Neural cell (in vitro differentiated cells): ENCODE measurements around the gene IPO13. TPM values are rescaled to one million over a fixed set of nuclear protein-coding genes. Genes with fewer than 3 reads are reported as not detected.

Source experiments
- H2AFZ ChIP-seq: fragments of 200-600, 300-800 bp; sonication (generic), shearing (Covaris generic); 2 replicates; pipeline ENCODE4 v1.6.0; 2014; ENCODE audit warnings: low read depth, mild to moderate bottlenecking, antibody characterized with exemption, low read length, moderate library complexity
- H3F3A ChIP-seq: fragments of 200-600 bp; shearing (Covaris generic); 2 replicates; pipeline ENCODE4 v1.6.1; 2016; ENCODE audit warnings: mild to moderate bottlenecking, moderate library complexity, mixed read lengths, antibody characterized with exemption, low read length; ENCODE audit not compliant: insufficient read depth, poor library complexity, severe bottlenecking
- H3K27ac ChIP-seq: fragments of 200-600, 300-800 bp; sonication (generic), shearing (Covaris generic); 2 replicates; pipeline ENCODE4 v1.5.1; 2014; ENCODE audit warnings: mild to moderate bottlenecking, low read length, moderate library complexity
- H3K27me3 ChIP-seq: fragments of 300-800, 200-600 bp; sonication (generic), shearing (Covaris generic); 2 replicates; pipeline ENCODE4 v1.6.0; 2014; ENCODE audit warnings: mild to moderate bottlenecking, low read depth, low read length, moderate library complexity; ENCODE audit not compliant: insufficient read depth
- H3K36me3 ChIP-seq: fragments of 300-800, 200-600 bp; sonication (generic), shearing (Covaris generic); 2 replicates; pipeline ENCODE4 v1.5.1; 2014; ENCODE audit warnings: mild to moderate bottlenecking, antibody characterized with exemption, low read length, moderate library complexity; ENCODE audit not compliant: insufficient read depth
- H3K4me2 ChIP-seq: fragments of 300-800, 200-600 bp; sonication (generic), shearing (Covaris generic); 2 replicates; pipeline ENCODE4 v1.6.0; 2014; ENCODE audit warnings: mild to moderate bottlenecking, low read length
- H3K4me3 ChIP-seq: fragments of 300-800, 200-600 bp; sonication (generic), shearing (Covaris generic); 2 replicates; pipeline ENCODE4 v1.5.1; 2014; ENCODE audit warnings: mild to moderate bottlenecking, low read length, moderate library complexity
- H3K79me2 ChIP-seq: fragments of 200-600 bp; shearing (Covaris generic); replicated peaks from 2 replicates; pipeline ENCODE4 v1.6.0; 2014; ENCODE audit warnings: mild to moderate bottlenecking, low read length, moderate library complexity; ENCODE audit not compliant: insufficient read depth
- H3K9ac ChIP-seq: fragments of 300-800, 200-600 bp; sonication (generic), shearing (Covaris generic); 2 replicates; pipeline ENCODE4 v1.6.1; 2016; ENCODE audit warnings: mild to moderate bottlenecking, low read length, mixed read lengths
- H3K9me2 ChIP-seq: fragments of 200-600 bp; shearing (Covaris generic); 2 replicates; pipeline ENCODE4 v1.6.1; 2016; ENCODE audit warnings: mild to moderate bottlenecking, low read length, mixed read lengths; ENCODE audit not compliant: insufficient read depth
- H3K9me3 ChIP-seq: fragments of 200-600, 300-800 bp; sonication (generic), shearing (Covaris generic); 2 replicates; pipeline ENCODE4 v1.6.1; 2016; ENCODE audit warnings: mild to moderate bottlenecking, mixed run types, low read length, moderate library complexity, mixed read lengths
- H4K20me1 ChIP-seq: fragments of 200-600 bp; shearing (Covaris generic); 2 replicates; pipeline ENCODE4 v1.6.1; 2016; ENCODE audit warnings: mild to moderate bottlenecking, mixed run types; ENCODE audit not compliant: insufficient read depth
- CTCF ChIP-seq: fragments of 450-650 bp; IDR thresholded peaks from 2 replicates; pipeline ENCODE4 v1.5.1; 2014; ENCODE audit warnings: antibody characterized with exemption, mild to moderate bottlenecking, moderate library complexity; ENCODE audit not compliant: poor library complexity, severe bottlenecking
- EP300 ChIP-seq: fragments of 450-650 bp; conservative IDR thresholded peaks from 2 replicates; pipeline ENCODE4 v1.6.1; 2014; ENCODE audit warnings: antibody characterized with exemption, mild to moderate bottlenecking, moderate library complexity; ENCODE audit not compliant: poor library complexity, severe bottlenecking
- EZH2 ChIP-seq: fragments of 200-600, 300-800 bp; shearing (Covaris generic), sonication (generic); IDR thresholded peaks from 2 replicates; pipeline ENCODE4 v1.6.1; 2014; ENCODE audit warnings: antibody characterized with exemption, low read length, borderline replicate concordance, mild to moderate bottlenecking; ENCODE audit not compliant: insufficient read depth, poor library complexity, severe bottlenecking
- MXI1 ChIP-seq: fragments of 450-650 bp; conservative IDR thresholded peaks from 2 replicates; pipeline ENCODE4 v1.6.1; 2014; ENCODE audit warnings: antibody characterized with exemption, mild to moderate bottlenecking; ENCODE audit not compliant: poor library complexity, severe bottlenecking
- POLR2AphosphoS5 ChIP-seq: IDR thresholded peaks from 2 replicates; pipeline ENCODE4 v1.6.1; 2012
- RAD21 ChIP-seq: fragments of 450-650 bp; conservative IDR thresholded peaks from 2 replicates; pipeline ENCODE4 v1.6.1; 2014; ENCODE audit warnings: antibody characterized with exemption, mild to moderate bottlenecking, moderate library complexity
- SMC3 ChIP-seq: fragments of 450-650 bp; conservative IDR thresholded peaks from 2 replicates; pipeline ENCODE4 v1.6.1; 2014; ENCODE audit warnings: antibody characterized with exemption, mild to moderate bottlenecking, moderate library complexity; ENCODE audit not compliant: poor library complexity
- TAF1 ChIP-seq: IDR thresholded peaks from 2 replicates; pipeline ENCODE4 v1.6.1; 2012; ENCODE audit warnings: low read depth
- polyA plus RNA-seq: library from polyadenylated mRNA; depleted of rRNA; stranded (reverse); fragments of >200 nt; gene quantifications from 2 replicates; pipeline ENCODE4 v1.2.3, GENCODE V29; 2014
- TF ChIP-seq, protein P1 (sequence below): IDR thresholded peaks from 2 replicates; pipeline ENCODE4 v1.6.1; 2012; ENCODE audit warnings: borderline replicate concordance

IPO13 gene
- polyA plus RNA-seq, 1 donor from 2014 or later, result 29.8 TPM

GRCh38 chr1:43997295-43997999 lies 50.7 kb downstream of the IPO13 start:
- Histone ChIP-seq H3K27ac (no peak overlapping the region), H2AFZ (no peak overlapping the region), H3K79me2 (no peaks in the 10 kb centered on the region), H3K36me3 (no peaks in the 10 kb centered on the region), H3F3A (no peaks in the 10 kb centered on the region), H3K27me3 (no peaks in the 10 kb centered on the region), H3K9ac (no peak overlapping the region), H3K4me3 (no peak overlapping the region), H3K9me2 (no peaks in the 10 kb centered on the region), H3K4me2 (no peak overlapping the region), H3K9me3 (no peaks in the 10 kb centered on the region), H4K20me1 (no peaks in the 10 kb centered on the region)
- TF ChIP-seq POLR2AphosphoS5, result no peak

GRCh38 chr1:43998000-43998378 lies 51.2 kb downstream of the IPO13 start:
- no peaks in the 10 kb centered on the region for H3K79me2 ChIP-seq
- no peaks in the 10 kb centered on the region for H3K9me2 ChIP-seq
- H3K36me3 ChIP-seq, result no peaks in the 10 kb centered on the region
- no peak overlapping the region for H3K4me2 ChIP-seq
- H3K9ac ChIP-seq, result no peak overlapping the region
- H3F3A ChIP-seq, result no peaks in the 10 kb centered on the region
- no peak overlapping the region for H2AFZ ChIP-seq
- H3K27ac ChIP-seq, result no peak overlapping the region
- H3K4me3 ChIP-seq, result no peak overlapping the region
- H3K27me3 ChIP-seq, result no peaks in the 10 kb centered on the region
- no peaks in the 10 kb centered on the region for H4K20me1 ChIP-seq
- H3K9me3 ChIP-seq, result no peaks in the 10 kb centered on the region
- TF ChIP-seq TAF1 (no peak), POLR2AphosphoS5 (no peak), RAD21 (no peak), EP300 (no peak), CTCF (no peak), MXI1 (no peak)
- TF ChIP-seq, protein P1, sequence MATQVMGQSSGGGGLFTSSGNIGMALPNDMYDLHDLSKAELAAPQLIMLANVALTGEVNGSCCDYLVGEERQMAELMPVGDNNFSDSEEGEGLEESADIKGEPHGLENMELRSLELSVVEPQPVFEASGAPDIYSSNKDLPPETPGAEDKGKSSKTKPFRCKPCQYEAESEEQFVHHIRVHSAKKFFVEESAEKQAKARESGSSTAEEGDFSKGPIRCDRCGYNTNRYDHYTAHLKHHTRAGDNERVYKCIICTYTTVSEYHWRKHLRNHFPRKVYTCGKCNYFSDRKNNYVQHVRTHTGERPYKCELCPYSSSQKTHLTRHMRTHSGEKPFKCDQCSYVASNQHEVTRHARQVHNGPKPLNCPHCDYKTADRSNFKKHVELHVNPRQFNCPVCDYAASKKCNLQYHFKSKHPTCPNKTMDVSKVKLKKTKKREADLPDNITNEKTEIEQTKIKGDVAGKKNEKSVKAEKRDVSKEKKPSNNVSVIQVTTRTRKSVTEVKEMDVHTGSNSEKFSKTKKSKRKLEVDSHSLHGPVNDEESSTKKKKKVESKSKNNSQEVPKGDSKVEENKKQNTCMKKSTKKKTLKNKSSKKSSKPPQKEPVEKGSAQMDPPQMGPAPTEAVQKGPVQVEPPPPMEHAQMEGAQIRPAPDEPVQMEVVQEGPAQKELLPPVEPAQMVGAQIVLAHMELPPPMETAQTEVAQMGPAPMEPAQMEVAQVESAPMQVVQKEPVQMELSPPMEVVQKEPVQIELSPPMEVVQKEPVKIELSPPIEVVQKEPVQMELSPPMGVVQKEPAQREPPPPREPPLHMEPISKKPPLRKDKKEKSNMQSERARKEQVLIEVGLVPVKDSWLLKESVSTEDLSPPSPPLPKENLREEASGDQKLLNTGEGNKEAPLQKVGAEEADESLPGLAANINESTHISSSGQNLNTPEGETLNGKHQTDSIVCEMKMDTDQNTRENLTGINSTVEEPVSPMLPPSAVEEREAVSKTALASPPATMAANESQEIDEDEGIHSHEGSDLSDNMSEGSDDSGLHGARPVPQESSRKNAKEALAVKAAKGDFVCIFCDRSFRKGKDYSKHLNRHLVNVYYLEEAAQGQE, result no peak

- Histone ChIP-seq H3K4me2 (no peak overlapping the region), H3K36me3 (no peaks in the 10 kb centered on the region), H3K79me2 (no peaks in the 10 kb centered on the region), H4K20me1 (no peaks in the 10 kb centered on the region), H3K4me3 (no peak overlapping the region), H3K27me3 (no peaks in the 10 kb centered on the region), H2AFZ (no peak overlapping the region), H3K27ac (no peak overlapping the region), H3K9me3 (no peaks in the 10 kb centered on the region), H3F3A (no peaks in the 10 kb centered on the region), H3K9me2 (no peaks in the 10 kb centered on the region), H3K9ac (no peak overlapping the region)
- TF ChIP-seq EP300, result no peak
- no peak for TF ChIP-seq SMC3
- no peak for TF ChIP-seq EZH2
- TF ChIP-seq, protein P1, result no peak
- TF ChIP-seq POLR2AphosphoS5, result no peak
- TF ChIP-seq CTCF, result no peak
Observed at GRCh38 chr1:43999455-43999854, 52.7 kb downstream of the IPO13 start.
